ENCODE data around the gene DPF3. TPM values are rescaled to one million over a fixed set of nuclear protein-coding genes. Genes with fewer than 3 reads are reported as not detected.

The DPF3 gene
- total RNA-seq, 1 experiment from 2014 or later: not detected

- TF ChIP-seq REST (IDR thresholded peaks at IDR 0.05; ENCODE audit: insufficient read depth in 1 of 2, low read depth in 2 of 2, low read length in 1 of 2) (no peak), TCF7L2 (IDR thresholded peaks at IDR 0.05; ENCODE audit: low read depth, low read length) (no peak), SIN3A (IDR thresholded peaks at IDR 0.05; ENCODE audit: borderline replicate concordance, insufficient read depth, low read depth, low read length) (no peak), POLR2AphosphoS5 (IDR thresholded peaks at IDR 0.05; ENCODE audit: low read depth, low read length) (no peak)
- TF ChIP-seq, protein P1, sequence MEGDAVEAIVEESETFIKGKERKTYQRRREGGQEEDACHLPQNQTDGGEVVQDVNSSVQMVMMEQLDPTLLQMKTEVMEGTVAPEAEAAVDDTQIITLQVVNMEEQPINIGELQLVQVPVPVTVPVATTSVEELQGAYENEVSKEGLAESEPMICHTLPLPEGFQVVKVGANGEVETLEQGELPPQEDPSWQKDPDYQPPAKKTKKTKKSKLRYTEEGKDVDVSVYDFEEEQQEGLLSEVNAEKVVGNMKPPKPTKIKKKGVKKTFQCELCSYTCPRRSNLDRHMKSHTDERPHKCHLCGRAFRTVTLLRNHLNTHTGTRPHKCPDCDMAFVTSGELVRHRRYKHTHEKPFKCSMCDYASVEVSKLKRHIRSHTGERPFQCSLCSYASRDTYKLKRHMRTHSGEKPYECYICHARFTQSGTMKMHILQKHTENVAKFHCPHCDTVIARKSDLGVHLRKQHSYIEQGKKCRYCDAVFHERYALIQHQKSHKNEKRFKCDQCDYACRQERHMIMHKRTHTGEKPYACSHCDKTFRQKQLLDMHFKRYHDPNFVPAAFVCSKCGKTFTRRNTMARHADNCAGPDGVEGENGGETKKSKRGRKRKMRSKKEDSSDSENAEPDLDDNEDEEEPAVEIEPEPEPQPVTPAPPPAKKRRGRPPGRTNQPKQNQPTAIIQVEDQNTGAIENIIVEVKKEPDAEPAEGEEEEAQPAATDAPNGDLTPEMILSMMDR (IDR thresholded peaks at IDR 0.05): no peak
- H3K27ac ChIP-seq (ENCODE audit: low read length): no peak overlapping the region
- H3K27me3 ChIP-seq (ENCODE audit: control insufficient read depth, insufficient read depth, low read length): no peaks in the 10 kb centered on the region; the same call in 1 of the 2 replicates
- H3K4me3 ChIP-seq (ENCODE audit: low read depth in 2 of 2, low read length in 2 of 2): no peak overlapping the region
- DNase-seq (ENCODE audit: low read depth, low spot score) (no peak), ATAC-seq (no peak)
- BruUV-seq (replicated peaks): no TSS peak
- ChIA-PET POLR2A (no interaction called here), CTCF (no interaction called here)
- in situ Hi-C loops (cut with HindIII; ENCODE audit: low pct_unique_long_range_greater_than_20kb, low sequenced_read_pairs): no loop called here
- intact Hi-C loops (cut with micrococcal nuclease; ENCODE audit: unreplicated experiment): no loop called here
- H3K9me3 ChIP-seq (ENCODE audit: control insufficient read depth, insufficient read depth, low read depth, low read length): no peaks in the 10 kb centered on the region
- H3K36me3 ChIP-seq (ENCODE audit: control insufficient read depth, insufficient read depth, low read length): no peaks in the 10 kb centered on the region
- H3K4me1 ChIP-seq (ENCODE audit: control insufficient read depth, insufficient read depth, low read length): no peaks in the 10 kb centered on the region
Measured at GRCh38 chr14:72708222-72708621, 185.7 kb downstream of the DPF3 start.

DNA sequence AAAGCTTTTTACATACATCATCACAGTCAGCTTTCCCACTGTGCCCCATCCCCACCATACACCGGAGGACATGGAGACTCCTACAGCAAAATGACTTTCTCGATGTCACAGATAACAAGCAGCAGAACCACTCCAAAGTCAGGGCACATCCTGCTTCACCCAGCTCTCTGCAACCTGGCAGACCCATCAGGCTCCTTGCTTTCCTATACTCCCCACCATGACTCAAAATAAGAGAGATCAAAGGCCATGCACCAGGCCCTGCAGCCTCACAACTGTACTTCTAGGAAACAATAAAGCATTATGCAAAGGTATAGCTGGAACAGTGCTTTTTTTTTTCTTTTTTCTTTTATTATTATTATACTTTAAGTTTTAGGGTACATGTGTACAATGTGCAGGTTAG lies 187.4 kb downstream of the DPF3 start:
- no peak for TF ChIP-seq POLR2AphosphoS5 (IDR thresholded peaks at IDR 0.05; ENCODE audit: low read depth, low read length)

DNA sequence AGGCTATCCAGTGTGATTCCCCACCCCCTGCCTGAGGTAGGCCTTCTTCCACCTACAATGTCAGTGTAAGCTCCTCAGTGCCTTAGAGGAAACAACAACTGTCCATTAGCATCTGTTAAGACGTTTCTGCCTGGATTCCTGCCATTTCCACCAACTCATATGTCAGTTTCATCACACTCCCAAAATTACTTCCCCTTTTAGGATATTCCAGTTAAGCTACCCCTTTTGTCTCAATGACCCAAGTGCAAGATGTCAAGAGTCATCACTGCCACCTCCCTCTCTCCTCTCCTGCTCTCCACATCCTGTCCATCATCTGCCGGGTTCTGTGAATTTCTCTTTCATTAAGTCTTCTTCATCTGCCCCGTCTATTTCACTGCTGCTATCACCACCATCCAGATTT lies 189.4 kb downstream of the DPF3 start:
- intact Hi-C loops (cut with micrococcal nuclease; ENCODE audit: unreplicated experiment): no loop called here
- BruUV-seq (replicated peaks): no TSS peak
- Histone ChIP-seq H3K36me3 (ENCODE audit: control insufficient read depth, insufficient read depth, low read length) (no peaks in the 10 kb centered on the region), H3K4me3 (ENCODE audit: low read depth in 2 of 2, low read length in 2 of 2) (no peak overlapping the region), H3K9me3 (ENCODE audit: control insufficient read depth, insufficient read depth, low read depth, low read length) (no peaks in the 10 kb centered on the region), H3K27me3 (ENCODE audit: control insufficient read depth, insufficient read depth, low read length) (no peaks in the 10 kb centered on the region), H3K4me1 (ENCODE audit: control insufficient read depth, insufficient read depth, low read length) (no peaks in the 10 kb centered on the region), H3K27ac (ENCODE audit: low read length) (no peak overlapping the region)
- ChIA-PET CTCF (no interaction called here), POLR2A (no interaction called here)
- no peak for DNase-seq (ENCODE audit: low read depth, low spot score)
- ATAC-seq: no peak
- in situ Hi-C loops (cut with HindIII; ENCODE audit: low pct_unique_long_range_greater_than_20kb, low sequenced_read_pairs): no loop called here
- no peak for TF ChIP-seq POLR2AphosphoS5 (IDR thresholded peaks at IDR 0.05; ENCODE audit: low read depth, low read length)
- TF ChIP-seq SIN3A (IDR thresholded peaks at IDR 0.05; ENCODE audit: borderline replicate concordance, insufficient read depth, low read depth, low read length): no peak
- no peak for TF ChIP-seq TCF7L2 (IDR thresholded peaks at IDR 0.05; ENCODE audit: low read depth, low read length)
- TF ChIP-seq, protein P1 (IDR thresholded peaks at IDR 0.05): no peak
- TF ChIP-seq REST (IDR thresholded peaks at IDR 0.05; ENCODE audit: insufficient read depth in 1 of 2, low read depth in 2 of 2, low read length in 1 of 2): no peak

More for the DNA sequence above, 187.4 kb downstream of the DPF3 start:
- no peaks in the 10 kb centered on the region for H3K36me3 ChIP-seq (ENCODE audit: control insufficient read depth, insufficient read depth, low read length)
- H3K27me3 ChIP-seq (ENCODE audit: control insufficient read depth, insufficient read depth, low read length): no peaks in the 10 kb centered on the region; the same call in 1 of the 2 replicates
- in situ Hi-C loops (cut with HindIII; ENCODE audit: low pct_unique_long_range_greater_than_20kb, low sequenced_read_pairs) (no loop called here), intact Hi-C loops (cut with micrococcal nuclease; ENCODE audit: unreplicated experiment) (no loop called here)
- ChIA-PET POLR2A (no interaction called here), CTCF (no interaction called here)
- H3K4me1 ChIP-seq (ENCODE audit: control insufficient read depth, insufficient read depth, low read length): no peaks in the 10 kb centered on the region
- no peak overlapping the region for H3K4me3 ChIP-seq (ENCODE audit: low read depth in 2 of 2, low read length in 2 of 2)
- BruUV-seq (replicated peaks): no TSS peak
- no peak for ATAC-seq
- H3K27ac ChIP-seq (ENCODE audit: low read length): no peak overlapping the region
- no peaks in the 10 kb centered on the region for H3K9me3 ChIP-seq (ENCODE audit: control insufficient read depth, insufficient read depth, low read depth, low read length)
- no peak for DNase-seq (ENCODE audit: low read depth, low spot score)
